GM08714 (cell line): ENCODE measurements around the gene ADSS1.
A peak's percentile ranks its signal among the peaks of the same experiment; 100 is the strongest.

Source experiments
- H3K4me3 ChIP-seq: fragments of 200-500 bp; sonication (Bioruptor generic); 2 replicates; pipeline ENCODE4 v1.5.1; 2014; ENCODE audit warnings: mild to moderate bottlenecking, low read length, inconsistent platforms
- ZNF274 ChIP-seq: IDR thresholded peaks from 2 replicates; pipeline ENCODE4 v1.6.1; 2012; ENCODE audit warnings: mild to moderate bottlenecking, low read depth, low read length

Gene ADSS1

GRCh38 chr14:104791425-104791824 lies 67.4 kb downstream of the ADSS1 start:
- TF ChIP-seq ZNF274 = no peak
- H3K4me3 ChIP-seq = no peak overlapping the region

GRCh38 chr14:104792101-104792884 lies 68.3 kb downstream of the ADSS1 start:
- H3K4me3 ChIP-seq = no peak overlapping the region
- no peak for TF ChIP-seq ZNF274

GRCh38 chr14:104792945-104793702 lies 69.1 kb downstream of the ADSS1 start:
- no peak for TF ChIP-seq ZNF274
- H3K4me3 ChIP-seq = no peak overlapping the region

- H3K4me3 ChIP-seq = peak overlapping the region; percentile 59; the same call in 1 of the 2 replicates
- no peak for TF ChIP-seq ZNF274
These were observed 69.6 kb downstream of the ADSS1 start for GRCh38 chr14:104793703-104793959.

- TF ChIP-seq ZNF274 = no peak
- H3K4me3 ChIP-seq = peak overlapping the region; percentile 59; the same call in 1 of the 2 replicates
These were observed 70.1 kb downstream of the ADSS1 start for GRCh38 chr14:104794099-104794498.

- H3K4me3 ChIP-seq = peak overlapping the region; percentile 59
- TF ChIP-seq ZNF274 = no peak
These were observed 70.6 kb downstream of the ADSS1 start for GRCh38 chr14:104794631-104794992.

GRCh38 chr14:104794993-104795780 lies 71.2 kb downstream of the ADSS1 start, which contains the start of gene AKT1:
AKT1 (minus strand) TSS chr14:104795748; CDS start chr14:104792643, 3,105 bp downstream.
- peak within 1 kb of the TSS; percentile 59 for H3K4me3 ChIP-seq
- TF ChIP-seq ZNF274 = no peak

- H3K4me3 ChIP-seq = peak overlapping the region; percentile 36; the same call in 1 of the 2 replicates
- no peak for TF ChIP-seq ZNF274
These were observed 72.0 kb downstream of the ADSS1 start for GRCh38 chr14:104795781-104796686.

- no peak overlapping the region for H3K4me3 ChIP-seq
- no peak for TF ChIP-seq ZNF274
These were observed 72.7 kb downstream of the ADSS1 start for GRCh38 chr14:104796687-104797081.
